Activated naive CD8-positive, alpha-beta T cell treated with anti-CD3 and anti-CD28 coated beads, Interleukin-2, amount 10 ng/mL, durations not matched to agents 7 days and 5 days (primary cell): ENCODE results near the gene GAMT. TPM values are rescaled to one million over a fixed set of nuclear protein-coding genes. Genes with fewer than 3 reads are reported as not detected.
"Not testable (repeated sequence)": the region's sequence is repeated elsewhere in the genome, so short reads cannot be mapped to it uniquely, and the experiment has no call there.

Experiments used
- ATAC-seq: fragments of 150-1000 bp; cut with Tn5 transposase; one replicate; pipeline ENCODE4 v1.10.0; 2021; ENCODE audit warnings: low read depth, moderate library complexity
- POLR2A ChIA-PET: fragments of 350-600 bp; sonication (Branson Sonifier 250); formaldehyde crosslinking; loops from one replicate; lab custom pipeline; 2021; ENCODE audit warnings: antibody characterized with exemption; lab: Charles Lee
- DNase-seq: peaks from one replicate; pipeline ENCODE4 v3.0.0; 2021
- H3K27ac Mint-ChIP-seq: one replicate; pipeline ENCODE4 v1.8.0; 2022; ENCODE audit warnings: mild to moderate bottlenecking, mixed read lengths
- H3K27me3 Mint-ChIP-seq: one replicate; pipeline ENCODE4 v1.8.0; 2022; ENCODE audit warnings: mild to moderate bottlenecking, moderate library complexity, mixed read lengths
- H3K36me3 Mint-ChIP-seq: one replicate; pipeline ENCODE4 v1.8.0; 2021; ENCODE audit warnings: mild to moderate bottlenecking, mixed read lengths
- H3K4me1 Mint-ChIP-seq: one replicate; pipeline ENCODE4 v1.8.0; 2021; ENCODE audit warnings: mixed read lengths
- H3K4me3 Mint-ChIP-seq: one replicate; pipeline ENCODE4 v1.8.0; 2022; ENCODE audit warnings: mild to moderate bottlenecking, moderate library complexity, mixed read lengths
- H3K9me3 Mint-ChIP-seq: one replicate; pipeline ENCODE4 v1.8.0; 2021; ENCODE audit warnings: mixed read lengths
- total RNA-seq, 2 experiments: library from RNA; stranded (reverse); gene quantifications; one replicate each; pipeline ENCODE4 v1.2.3, GENCODE V29; 2021

GAMT gene
- total RNA-seq, 2 experiments from 2014 or later = 17.9 to 18.9 TPM

- Mint-ChIP-seq H3K27ac (no peak overlapping the region), H3K36me3 (peaks cover 23% of the 10 kb centered on the region), H3K4me1 (peaks cover 7% of the 10 kb centered on the region), H3K27me3 (no peaks in the 10 kb centered on the region), H3K4me3 (no peak overlapping the region), H3K9me3 (no peaks in the 10 kb centered on the region)
- no peak for DNase-seq
- no peak for ATAC-seq
- POLR2A ChIA-PET = no interaction called here
These were observed 19.2 kb upstream of the GAMT start for GRCh38 chr19:1420590-1420989.

DNA sequence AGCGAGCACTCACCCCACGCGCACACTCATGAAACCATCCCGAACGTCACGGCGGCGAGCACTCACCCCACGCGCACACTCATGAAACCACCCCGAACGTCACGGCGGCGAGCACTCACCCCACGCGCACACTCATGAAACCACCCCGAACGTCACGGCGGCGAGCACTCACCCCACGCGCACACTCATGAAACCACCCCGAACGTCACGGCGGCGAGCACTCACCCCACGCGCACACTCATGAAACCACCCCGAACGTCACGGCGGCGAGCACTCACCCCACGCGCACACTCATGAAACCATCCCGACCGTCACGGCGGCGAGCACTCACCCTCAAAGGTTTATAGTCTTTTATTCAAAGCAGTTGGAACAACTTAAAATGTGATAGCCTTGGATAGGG is 18.7 kb upstream of the GAMT start:
- peaks cover 24% of the 10 kb centered on the region for H3K36me3 Mint-ChIP-seq
- H3K4me3 Mint-ChIP-seq, POLR2A ChIA-PET, DNase-seq, H3K27me3 Mint-ChIP-seq, H3K27ac Mint-ChIP-seq, H3K9me3 Mint-ChIP-seq, ATAC-seq, H3K4me1 Mint-ChIP-seq: not testable (repeated sequence)

GRCh38 chr19:1418951-1419738 is 17.8 kb upstream of the GAMT start:
- H3K36me3 Mint-ChIP-seq = peaks cover 19% of the 10 kb centered on the region
- no peak overlapping the region for H3K27ac Mint-ChIP-seq
- no peak overlapping the region for H3K4me3 Mint-ChIP-seq
- peaks cover 11% of the 10 kb centered on the region for H3K4me1 Mint-ChIP-seq
- no peaks in the 10 kb centered on the region for H3K9me3 Mint-ChIP-seq
- POLR2A ChIA-PET = interaction anchor here (1.5 kb wide), 1 partner anchor 9 kb away, joined by 4 read pairs; no protein-coding TSS in a partner anchor
- H3K27me3 Mint-ChIP-seq = no peaks in the 10 kb centered on the region
- DNase-seq (no peak), ATAC-seq (no peak)

- Mint-ChIP-seq H3K4me1 (peaks cover 11% of the 10 kb centered on the region), H3K9me3 (no peaks in the 10 kb centered on the region), H3K4me3 (no peak overlapping the region), H3K27ac (no peak overlapping the region), H3K36me3 (peaks cover 19% of the 10 kb centered on the region), H3K27me3 (no peaks in the 10 kb centered on the region)
- DNase-seq (no peak), ATAC-seq (no peak)
- POLR2A ChIA-PET = interaction anchor here (1.5 kb wide), 1 partner anchor 9 kb away, joined by 4 read pairs; no protein-coding TSS in a partner anchor
These were observed 17.1 kb upstream of the GAMT start for GRCh38 chr19:1418496-1418775.

- Mint-ChIP-seq H3K27ac (no peak overlapping the region), H3K27me3 (no peaks in the 10 kb centered on the region), H3K9me3 (no peaks in the 10 kb centered on the region), H3K4me1 (peaks cover 11% of the 10 kb centered on the region), H3K4me3 (no peak overlapping the region), H3K36me3 (peaks cover 16% of the 10 kb centered on the region)
- no peak for DNase-seq
- ATAC-seq = no peak
- POLR2A ChIA-PET = no interaction called here
These were observed 16.5 kb upstream of the GAMT start for GRCh38 chr19:1417681-1418495.

DNA sequence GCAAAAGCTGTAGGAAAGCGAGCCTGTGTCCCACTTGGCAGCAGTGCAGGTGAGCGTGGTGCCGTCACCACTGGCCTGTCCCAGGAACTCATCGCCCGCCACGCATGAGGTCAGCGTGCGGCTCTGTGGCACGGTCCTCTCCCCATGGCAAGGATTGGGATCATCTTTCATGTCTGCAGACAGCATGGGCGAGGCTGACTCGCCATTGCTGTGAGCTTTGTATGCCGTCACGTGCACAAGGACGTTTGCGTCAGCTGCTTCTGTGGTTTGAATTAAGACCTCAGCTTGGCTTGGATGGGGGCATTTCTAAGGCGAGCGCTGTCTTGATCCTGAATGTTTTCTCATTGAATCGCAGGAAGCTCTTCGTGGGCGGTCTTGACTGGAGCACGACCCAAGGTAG is 15.8 kb upstream of the GAMT start:
- peaks cover 15% of the 10 kb centered on the region for H3K36me3 Mint-ChIP-seq
- no peak overlapping the region for H3K4me3 Mint-ChIP-seq
- POLR2A ChIA-PET = interaction anchor here (0.6 kb wide), 1 partner anchor 646 kb away, joined by 5 read pairs; no protein-coding TSS in a partner anchor

DNA sequence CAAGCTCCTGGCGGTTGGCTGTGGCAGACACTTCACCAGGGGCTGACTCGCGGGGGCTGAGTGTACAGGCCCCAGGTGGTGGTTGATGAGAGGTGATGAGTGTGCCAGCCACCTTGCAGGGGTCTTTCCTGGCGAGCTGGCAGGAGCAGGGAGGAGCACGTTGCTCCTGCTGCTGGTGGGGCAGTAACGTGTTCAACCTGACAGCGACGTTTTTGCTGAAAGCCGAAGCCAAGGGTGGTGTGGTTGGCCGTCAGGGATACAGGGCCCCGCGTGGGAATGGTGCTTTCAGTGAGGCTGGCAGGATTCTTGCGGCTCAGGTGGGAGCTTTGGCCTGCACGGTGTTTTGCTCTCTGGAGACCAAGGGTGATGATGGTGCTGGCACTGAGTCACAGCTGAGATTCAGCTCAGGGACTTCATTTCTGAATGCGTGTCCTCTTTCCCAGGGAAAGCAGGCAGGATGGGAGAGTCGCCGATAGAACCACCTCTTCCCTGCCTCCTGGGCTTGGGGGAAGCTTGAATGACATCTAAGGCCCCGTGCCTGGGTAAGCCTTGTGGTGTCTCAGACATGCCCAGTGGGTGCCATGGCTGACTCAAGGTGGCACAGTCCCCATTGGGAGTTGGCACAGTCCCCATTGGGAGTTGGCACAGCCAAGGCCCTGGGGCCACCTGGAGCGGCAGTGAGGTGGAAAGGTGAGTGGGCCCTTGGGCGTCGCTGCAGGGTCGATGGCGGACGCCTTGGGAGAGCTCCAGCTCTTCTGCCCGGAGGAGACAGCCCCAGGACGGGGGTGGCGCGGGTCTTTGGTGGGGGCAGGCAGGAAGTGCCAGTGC is 14.9 kb upstream of the GAMT start:
- peaks cover 18% of the 10 kb centered on the region for H3K4me1 Mint-ChIP-seq
- no peaks in the 10 kb centered on the region for H3K27me3 Mint-ChIP-seq
- POLR2A ChIA-PET = no interaction called here
- ATAC-seq = no peak
- no peak overlapping the region for H3K4me3 Mint-ChIP-seq
- peak overlapping the region; percentile 54 for H3K27ac Mint-ChIP-seq
- DNase-seq = no peak
- H3K9me3 Mint-ChIP-seq = no peaks in the 10 kb centered on the region
- peaks cover 17% of the 10 kb centered on the region for H3K36me3 Mint-ChIP-seq

More for the DNA sequence above, 15.8 kb upstream of the GAMT start:
- H3K27ac Mint-ChIP-seq = no peak overlapping the region
- no peak for ATAC-seq
- H3K9me3 Mint-ChIP-seq = no peaks in the 10 kb centered on the region
- DNase-seq = no peak
- H3K27me3 Mint-ChIP-seq = no peaks in the 10 kb centered on the region
- H3K4me1 Mint-ChIP-seq = peaks cover 12% of the 10 kb centered on the region

- DNase-seq (no peak), ATAC-seq (no peak)
- Mint-ChIP-seq H3K36me3 (peaks cover 21% of the 10 kb centered on the region), H3K4me3 (no peak overlapping the region), H3K27me3 (no peaks in the 10 kb centered on the region), H3K9me3 (no peaks in the 10 kb centered on the region), H3K27ac (peak overlapping the region; percentile 42), H3K4me1 (peaks cover 38% of the 10 kb centered on the region)
- POLR2A ChIA-PET = interaction anchor here (0.6 to 1.1 kb wide), 2 partner anchors 23 to 24 kb away, joined by 3 to 4 read pairs; no protein-coding TSS in a partner anchor
These were observed 11.9 kb upstream of the GAMT start for GRCh38 chr19:1412995-1413800.

DNA sequence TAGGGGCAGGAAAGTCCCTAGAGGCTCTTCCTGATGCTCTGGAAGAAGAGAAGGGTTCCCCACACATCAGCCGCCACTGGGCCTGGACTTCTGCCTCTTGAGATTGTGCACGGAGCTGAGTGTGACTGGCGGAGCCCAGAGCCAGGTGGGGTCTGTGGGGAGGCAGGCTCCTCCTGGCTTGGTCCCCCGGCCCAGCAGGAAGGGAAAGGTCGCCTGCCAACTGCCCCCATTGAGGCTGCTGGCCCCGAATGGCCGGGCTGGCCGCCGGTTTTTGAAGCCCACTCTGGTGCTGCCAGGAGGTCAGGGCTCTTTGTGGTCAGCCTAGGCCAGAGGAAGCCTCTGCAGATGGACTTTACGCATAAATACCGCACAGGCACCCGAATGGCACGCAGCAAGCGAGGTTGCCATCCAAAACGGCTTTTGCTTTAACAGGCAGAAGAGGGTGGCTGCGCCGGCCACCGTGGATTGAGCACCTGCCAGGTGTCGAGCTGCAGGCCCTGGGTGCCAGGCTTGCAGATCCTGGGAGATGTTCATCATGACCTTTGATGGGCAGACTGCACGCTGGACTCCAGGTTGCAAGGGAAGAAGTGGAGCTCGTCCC is 11.1 kb upstream of the GAMT start:
- no peak for ATAC-seq
- H3K4me1 Mint-ChIP-seq = peaks cover 36% of the 10 kb centered on the region
- POLR2A ChIA-PET = interaction anchor here (0.6 to 1.1 kb wide), 2 partner anchors 24 to 25 kb away, joined by 3 to 4 read pairs; no protein-coding TSS in a partner anchor

DNA sequence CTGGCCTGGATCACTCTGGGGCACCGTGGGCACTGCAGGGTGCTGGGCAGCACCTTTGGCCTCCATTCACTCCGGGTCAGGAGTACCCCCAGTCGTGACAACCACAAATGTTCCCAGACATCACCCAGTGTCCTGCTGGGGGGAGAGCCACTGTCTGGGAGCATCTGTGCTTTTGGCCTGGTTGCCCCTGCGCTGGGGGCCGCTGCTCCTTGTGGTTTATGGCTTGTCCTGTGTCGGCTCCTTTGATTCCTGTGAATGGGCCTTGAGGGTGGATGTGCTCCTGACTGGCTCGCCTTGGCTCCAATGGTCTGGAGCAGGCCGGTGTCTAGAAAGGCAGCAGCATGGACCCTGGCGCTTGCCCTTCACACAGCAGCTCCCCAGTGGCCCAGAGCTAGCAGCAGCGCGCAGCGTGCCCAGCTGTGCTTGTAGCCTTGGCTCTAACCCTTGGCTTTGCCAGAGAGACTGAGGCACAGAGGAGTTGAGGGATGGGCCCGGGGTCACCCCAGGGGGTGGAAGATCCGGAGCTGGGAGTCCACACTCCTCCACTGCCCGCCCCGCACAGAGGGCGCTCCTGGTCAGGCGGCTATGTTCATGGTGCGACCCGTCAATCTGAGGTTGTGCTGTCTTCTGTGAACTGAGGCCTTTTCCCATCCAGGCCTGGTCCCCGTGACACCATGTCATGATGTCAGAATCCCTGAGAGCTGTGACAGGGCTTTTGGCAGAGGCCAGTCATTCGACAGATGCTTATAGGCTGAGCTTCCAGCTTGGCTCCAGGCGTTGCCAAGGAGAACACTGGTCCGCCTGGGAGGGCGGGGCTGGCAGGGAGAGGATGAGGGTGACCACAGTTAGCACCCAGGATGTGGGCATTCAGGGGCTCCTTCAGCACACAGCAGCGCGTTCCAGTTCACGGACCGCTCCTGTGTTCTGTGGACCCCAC is 10.2 kb upstream of the GAMT start:
- no peak for ATAC-seq

More for the DNA sequence above, 11.1 kb upstream of the GAMT start:
- peaks cover 19% of the 10 kb centered on the region for H3K36me3 Mint-ChIP-seq
- no peak for DNase-seq
- peak overlapping the region; percentile 86 for H3K27ac Mint-ChIP-seq
- no peaks in the 10 kb centered on the region for H3K27me3 Mint-ChIP-seq
- H3K9me3 Mint-ChIP-seq = no peaks in the 10 kb centered on the region
- peak overlapping the region; percentile 94 for H3K4me3 Mint-ChIP-seq

DNA sequence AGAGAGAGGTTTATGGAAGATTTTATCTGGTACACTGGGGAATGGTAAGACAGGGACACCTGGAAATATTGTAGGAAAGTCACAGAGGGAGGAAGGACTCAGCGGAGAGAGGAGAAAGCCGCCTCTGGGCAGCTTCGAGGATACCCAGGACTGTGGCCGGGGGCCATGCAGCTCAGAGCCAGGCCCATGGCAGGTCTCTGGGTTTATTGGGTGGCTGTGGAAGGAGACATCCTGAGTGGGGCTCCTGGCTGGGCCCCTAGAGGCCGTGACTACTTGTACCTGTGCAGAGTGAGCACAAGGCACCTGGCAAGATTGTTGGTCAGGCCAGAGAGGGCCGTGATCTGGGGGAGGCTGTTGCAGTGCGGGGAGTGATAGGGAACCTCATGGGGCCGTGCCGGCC is 9.4 kb upstream of the GAMT start:
- POLR2A ChIA-PET = interaction anchor here (1.4 kb wide), 2 partner anchors 27 to 136 kb away, joined by 4 read pairs; partner anchors contain the start of gene FAM174C
- H3K4me1 Mint-ChIP-seq = peaks cover 39% of the 10 kb centered on the region
- H3K4me3 Mint-ChIP-seq = peak overlapping the region; percentile 94
- H3K9me3 Mint-ChIP-seq = no peaks in the 10 kb centered on the region
- DNase-seq (no peak), ATAC-seq (no peak)
- peaks cover 17% of the 10 kb centered on the region for H3K36me3 Mint-ChIP-seq
- H3K27ac Mint-ChIP-seq = peak overlapping the region; percentile 74
- H3K27me3 Mint-ChIP-seq = no peaks in the 10 kb centered on the region

More for the DNA sequence above, 10.2 kb upstream of the GAMT start:
- H3K4me3 Mint-ChIP-seq = peak overlapping the region; percentile 94
- peak overlapping the region; percentile 86 for H3K27ac Mint-ChIP-seq
- H3K9me3 Mint-ChIP-seq = no peaks in the 10 kb centered on the region
- no peaks in the 10 kb centered on the region for H3K27me3 Mint-ChIP-seq
- H3K36me3 Mint-ChIP-seq = peaks cover 17% of the 10 kb centered on the region
- POLR2A ChIA-PET = interaction anchor here (1.4 kb wide), 1 partner anchor 26 kb away, joined by 4 read pairs; no protein-coding TSS in a partner anchor
- DNase-seq = peak; percentile 54
- peaks cover 37% of the 10 kb centered on the region for H3K4me1 Mint-ChIP-seq
